Rectal smooth muscle tissue (tissue), 1 donor: Measurements from ENCODE around the gene FAR2.
A peak's percentile ranks its signal among the peaks of the same experiment; 100 is the strongest.
"Not testable (repeated sequence)": the region's sequence is repeated elsewhere in the genome, so short reads cannot be mapped to it uniquely, and the experiment has no call there.

Experiments used
- H3K27ac ChIP-seq: one replicate; pipeline ENCODE4 v1.7.0; 2013; ENCODE audit warnings: low read depth, low read length, inconsistent platforms
- H3K27me3 ChIP-seq: one replicate; pipeline ENCODE4 v1.7.0; 2013; ENCODE audit warnings: low read length; ENCODE audit not compliant: control insufficient read depth, insufficient read depth
- H3K36me3 ChIP-seq: one replicate; pipeline ENCODE4 v1.7.0; 2013; ENCODE audit warnings: low read length; ENCODE audit not compliant: control insufficient read depth, insufficient read depth
- H3K4me1 ChIP-seq: one replicate; pipeline ENCODE4 v1.7.0; 2013; ENCODE audit warnings: low read length; ENCODE audit not compliant: control insufficient read depth, insufficient read depth
- H3K4me3 ChIP-seq: one replicate; pipeline ENCODE4 v1.7.0; 2013; ENCODE audit warnings: low read length
- H3K9ac ChIP-seq: one replicate; pipeline ENCODE4 v1.7.0; 2013; ENCODE audit warnings: low read length

Gene FAR2

DNA sequence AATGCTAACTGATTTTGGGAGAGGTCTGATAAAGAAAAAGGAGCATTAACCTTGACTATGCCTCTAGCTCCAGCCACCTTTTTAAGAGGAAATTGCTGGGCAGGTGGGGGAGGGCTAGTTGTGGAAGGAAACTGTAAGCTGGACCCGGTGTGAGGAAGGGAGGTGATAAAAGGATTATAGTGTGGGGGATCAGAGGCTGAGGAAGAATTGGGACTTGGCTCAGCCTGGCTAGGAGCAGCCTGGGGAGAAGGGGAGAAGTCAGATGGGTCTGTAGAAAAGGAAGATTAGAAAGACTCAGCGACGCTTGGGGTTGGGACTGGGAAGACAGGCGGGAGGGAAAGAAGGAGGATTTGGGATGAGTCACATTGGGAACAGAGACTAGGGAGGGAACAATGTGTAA is 10.2 kb upstream of the FAR2 start:
- H3K27me3 ChIP-seq, H3K36me3 ChIP-seq, H3K27ac ChIP-seq, H3K9ac ChIP-seq, H3K4me1 ChIP-seq, H3K4me3 ChIP-seq: not testable (repeated sequence)

- H3K27ac ChIP-seq, result no peak overlapping the region
- no peak overlapping the region for H3K4me3 ChIP-seq
- no peaks in the 10 kb centered on the region for H3K4me1 ChIP-seq
- H3K9ac ChIP-seq, result no peak overlapping the region
- no peaks in the 10 kb centered on the region for H3K27me3 ChIP-seq
- no peaks in the 10 kb centered on the region for H3K36me3 ChIP-seq
Measured at GRCh38 chr12:29145372-29146170, 3.5 kb upstream of the FAR2 start.

- no peak overlapping the region for H3K9ac ChIP-seq
- H3K27ac ChIP-seq, result no peak overlapping the region
- no peaks in the 10 kb centered on the region for H3K4me1 ChIP-seq
- no peak overlapping the region for H3K4me3 ChIP-seq
- H3K27me3 ChIP-seq, result no peaks in the 10 kb centered on the region
- H3K36me3 ChIP-seq, result no peaks in the 10 kb centered on the region
Measured at GRCh38 chr12:29146196-29146595, 2.9 kb upstream of the FAR2 start.

DNA sequence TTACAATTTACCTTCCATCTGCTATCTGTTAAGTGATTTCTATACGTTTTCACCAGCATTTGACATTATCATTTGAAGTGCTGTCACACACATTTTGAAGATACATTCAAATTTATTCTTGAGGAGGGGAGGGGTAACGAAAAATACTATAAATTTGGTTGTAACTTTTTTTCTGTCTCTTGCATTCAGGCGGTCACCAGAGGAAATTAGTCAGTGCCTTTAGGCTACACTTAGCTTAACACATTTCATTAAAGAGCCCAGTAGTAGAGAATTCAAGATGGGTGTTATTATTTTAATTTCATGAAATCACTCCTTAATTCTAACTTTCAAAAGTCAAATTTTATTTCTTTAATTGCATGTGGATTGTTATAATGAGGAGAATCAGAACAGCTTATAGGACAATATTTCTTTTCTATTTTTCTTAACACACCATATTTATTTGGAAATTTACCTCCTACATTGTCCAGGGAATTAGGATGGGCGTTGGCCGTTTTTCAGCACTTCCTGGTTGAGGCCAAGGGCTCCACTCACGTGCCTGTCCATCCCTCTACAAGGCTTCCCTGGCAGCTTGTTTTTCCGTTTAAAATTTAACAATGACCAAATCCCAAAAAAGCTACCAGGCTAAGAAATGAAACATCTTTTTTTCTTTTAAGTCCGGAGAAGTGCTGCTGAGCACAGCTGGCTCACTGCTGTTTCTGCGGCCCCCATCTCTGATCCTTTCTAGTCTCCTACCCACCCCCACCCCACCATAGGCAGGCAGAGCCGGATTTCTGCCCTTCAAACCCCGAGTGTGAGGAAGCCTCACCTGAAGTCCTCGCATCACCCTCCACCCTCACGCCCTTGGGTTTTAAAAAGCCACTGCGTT is 1.1 kb upstream of the FAR2 start:
- Histone ChIP-seq H3K27me3 (no peaks in the 10 kb centered on the region), H3K27ac (peak overlapping the region; percentile 86), H3K4me1 (no peaks in the 10 kb centered on the region), H3K9ac (peak overlapping the region; percentile 10), H3K4me3 (peak overlapping the region; percentile 91), H3K36me3 (no peaks in the 10 kb centered on the region)

GRCh38 chr12:29148596-29148910 is 525 bp upstream of the FAR2 start:
- H3K9ac ChIP-seq, result peak overlapping the region; percentile 93
- peak overlapping the region; percentile 86 for H3K27ac ChIP-seq
- no peaks in the 10 kb centered on the region for H3K27me3 ChIP-seq
- no peaks in the 10 kb centered on the region for H3K4me1 ChIP-seq
- H3K36me3 ChIP-seq, result no peaks in the 10 kb centered on the region
- peak overlapping the region; percentile 91 for H3K4me3 ChIP-seq

- Histone ChIP-seq H3K27me3 (no peaks in the 10 kb centered on the region), H3K9ac (peak overlapping the region; percentile 93), H3K36me3 (no peaks in the 10 kb centered on the region), H3K27ac (peak overlapping the region; percentile 86), H3K4me3 (peak overlapping the region; percentile 91), H3K4me1 (no peaks in the 10 kb centered on the region)
Measured at GRCh38 chr12:29149691-29150281, 708 bp downstream of the FAR2 start.

DNA sequence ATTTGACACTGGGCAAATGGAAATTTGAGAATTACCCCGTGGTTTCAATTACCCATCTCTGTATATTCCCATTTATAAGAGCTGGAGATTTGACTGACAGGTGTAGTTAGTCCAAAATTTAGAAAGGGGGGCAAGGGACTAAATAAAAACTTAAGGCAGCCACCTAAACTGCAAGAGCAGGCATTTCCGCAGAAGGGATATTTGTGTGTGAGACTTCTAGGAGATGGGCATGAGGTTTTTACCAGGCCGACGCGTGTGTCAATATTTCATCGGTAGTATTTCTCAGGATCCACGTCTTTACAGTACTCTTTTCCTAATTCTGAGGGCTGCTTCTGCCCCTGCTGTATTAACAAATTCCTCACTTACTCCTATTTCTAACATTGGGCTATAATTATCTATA is 1.4 kb downstream of the FAR2 start:
- Histone ChIP-seq H3K9ac (no peak overlapping the region), H3K4me1 (no peaks in the 10 kb centered on the region), H3K36me3 (no peaks in the 10 kb centered on the region), H3K27ac (no peak overlapping the region), H3K27me3 (no peaks in the 10 kb centered on the region), H3K4me3 (no peak overlapping the region)

- H3K4me1 ChIP-seq, result no peaks in the 10 kb centered on the region
- H3K27ac ChIP-seq, result no peak overlapping the region
- H3K36me3 ChIP-seq, result no peaks in the 10 kb centered on the region
- no peak overlapping the region for H3K4me3 ChIP-seq
- no peaks in the 10 kb centered on the region for H3K27me3 ChIP-seq
- no peak overlapping the region for H3K9ac ChIP-seq
Measured at GRCh38 chr12:29152223-29152868, 3.3 kb downstream of the FAR2 start.

GRCh38 chr12:29152981-29153630 is 4.0 kb downstream of the FAR2 start:
- no peak overlapping the region for H3K27ac ChIP-seq
- no peak overlapping the region for H3K4me3 ChIP-seq
- no peak overlapping the region for H3K9ac ChIP-seq
- no peaks in the 10 kb centered on the region for H3K27me3 ChIP-seq
- no peaks in the 10 kb centered on the region for H3K36me3 ChIP-seq
- H3K4me1 ChIP-seq, result no peaks in the 10 kb centered on the region

- H3K4me1 ChIP-seq, result no peaks in the 10 kb centered on the region
- peak overlapping the region; percentile 7 for H3K27ac ChIP-seq
Measured at GRCh38 chr12:29155079-29155478, 6.0 kb downstream of the FAR2 start.

GRCh38 chr12:29157486-29157946 is 8.4 kb downstream of the FAR2 start:
- no peaks in the 10 kb centered on the region for H3K27me3 ChIP-seq
- peak overlapping the region; percentile 0 for H3K27ac ChIP-seq
- H3K4me3 ChIP-seq, result no peak overlapping the region
- no peaks in the 10 kb centered on the region for H3K36me3 ChIP-seq
- no peaks in the 10 kb centered on the region for H3K4me1 ChIP-seq
- no peak overlapping the region for H3K9ac ChIP-seq

More at GRCh38 chr12:29155079-29155478, 6.0 kb downstream of the FAR2 start:
- H3K4me3 ChIP-seq, result no peak overlapping the region
- no peak overlapping the region for H3K9ac ChIP-seq
- no peaks in the 10 kb centered on the region for H3K27me3 ChIP-seq
- no peaks in the 10 kb centered on the region for H3K36me3 ChIP-seq
